Large intestine (tissue), 3 donors: ENCODE results near the gene BCL6B. TPM values are rescaled to one million over a fixed set of nuclear protein-coding genes. Genes with fewer than 3 reads are reported as not detected.
"Not testable (repeated sequence)": the region's sequence is repeated elsewhere in the genome, so short reads cannot be mapped to it uniquely, and the experiment has no call there.

Experiments
- DNase-seq, 2 donors: peaks; one replicate each; pipeline versions ENCODE4 v3.0.0 to v3.0.0-alpha.2; 2013
- H3K27ac ChIP-seq: one replicate; pipeline ENCODE4 v1.5.1; 2013; ENCODE audit warnings: low read length
- H3K27me3 ChIP-seq: 2 replicates; pipeline ENCODE4 v1.6.1; 2013; ENCODE audit warnings: low read length; ENCODE audit not compliant: control insufficient read depth, insufficient read depth
- H3K36me3 ChIP-seq: 2 replicates; pipeline ENCODE4 v1.6.1; 2013; ENCODE audit warnings: low read length; ENCODE audit not compliant: control insufficient read depth, insufficient read depth
- H3K4me1 ChIP-seq: one replicate; pipeline ENCODE4 v1.6.1; 2013; ENCODE audit warnings: low read length; ENCODE audit not compliant: control insufficient read depth, insufficient read depth
- H3K4me3 ChIP-seq: one replicate; pipeline ENCODE4 v1.5.1; 2013; ENCODE audit warnings: low read length
- H3K9me3 ChIP-seq: one replicate; pipeline ENCODE4 v1.6.1; 2013; ENCODE audit warnings: mild to moderate bottlenecking, low read depth, low read length, moderate library complexity; ENCODE audit not compliant: control insufficient read depth
- WGBS: methylation state at CpG from one replicate; pipeline ENCODE4 v1.1.5; 2013; ENCODE audit warnings: low lambda C conversion rate; ENCODE audit not compliant: insufficient coverage; 5-methylcytosine and 5-hydroxymethylcytosine counted together
- polyA plus RNA-seq: library from polyadenylated mRNA; unstranded; fragments of 120-200 nt; gene quantifications from one replicate; pipeline ENCODE4 v1.2.1, GENCODE V29; 2013

BCL6B gene
- polyA plus RNA-seq, 1 donor, result 7.2 TPM

DNA sequence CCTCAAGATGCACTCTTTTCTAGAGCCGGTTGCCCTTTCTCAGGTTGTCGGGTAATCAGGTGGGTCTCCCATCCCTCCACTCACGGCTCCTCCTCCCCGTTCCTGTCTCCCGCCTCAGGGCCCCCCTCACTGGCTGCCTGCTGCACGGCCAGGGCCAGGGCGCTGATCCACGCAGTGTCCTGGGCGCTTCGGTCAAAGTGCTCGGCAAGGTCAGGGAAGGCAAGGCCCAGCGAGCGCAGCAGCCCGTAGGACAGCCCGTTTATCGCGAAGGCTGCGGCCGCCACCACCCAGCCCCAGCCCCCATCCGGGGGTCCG lies 20.3 kb downstream of the BCL6B start:
- no CpG with 5 or more reads among the region's 21 CpGs for WGBS
- Histone ChIP-seq H3K27ac (no peak overlapping the region), H3K36me3 (no peaks in the 10 kb centered on the region), H3K4me3 (peak overlapping the region; percentile 17), H3K9me3 (peaks cover 17% of the 10 kb centered on the region), H3K27me3 (peaks cover 42% of the 10 kb centered on the region), H3K4me1 (peaks cover 49% of the 10 kb centered on the region)
- no peak for DNase-seq

- Histone ChIP-seq H3K27me3 (peaks cover 43% of the 10 kb centered on the region), H3K4me3 (peak within 1 kb of the TSS; percentile 17), H3K4me1 (peaks cover 44% of the 10 kb centered on the region), H3K9me3 (peaks cover 17% of the 10 kb centered on the region), H3K36me3 (no peaks in the 10 kb centered on the region), H3K27ac (no peak within 1 kb of the TSS)
- DNase-seq, result peak in 1 of 2 donors; percentile 56
- no CpG with 5 or more reads among the region's 58 CpGs for WGBS
Measured at GRCh38 chr17:7043497-7044198, 20.8 kb downstream of the BCL6B start, which contains the start of gene SLC16A11. TSS of gene SLC16A11 (minus strand) at chr17:7044092. CDS start at chr17:7043513, 579 bp downstream.

GRCh38 chr17:7045492-7046126 lies 22.8 kb downstream of the BCL6B start:
- WGBS, result 10% methylated on average over 2 of the region's 5 CpGs
- Histone ChIP-seq H3K4me1 (peaks cover 40% of the 10 kb centered on the region), H3K36me3 (no peaks in the 10 kb centered on the region), H3K9me3 (peaks cover 17% of the 10 kb centered on the region), H3K27ac (peak overlapping the region; percentile 33), H3K4me3 (no peak overlapping the region), H3K27me3 (peaks cover 48% of the 10 kb centered on the region)
- DNase-seq, result peak in 1 of 2 donors; percentile 82

- Histone ChIP-seq H3K4me3 (no peak overlapping the region), H3K27ac (peak overlapping the region; percentile 33), H3K9me3 (peaks cover 17% of the 10 kb centered on the region), H3K4me1 (peaks cover 40% of the 10 kb centered on the region), H3K27me3 (peaks cover 48% of the 10 kb centered on the region), H3K36me3 (no peaks in the 10 kb centered on the region)
- WGBS, result 0% methylated on average over 1 of the region's 15 CpGs
- peak; percentile 84 to 90 for DNase-seq
Measured at GRCh38 chr17:7046127-7046724, 23.4 kb downstream of the BCL6B start.

GRCh38 chr17:7046725-7047397 lies 24.0 kb downstream of the BCL6B start:
- H3K4me3 ChIP-seq, H3K36me3 ChIP-seq: not testable (repeated sequence)
- WGBS, result 0% methylated on average over 3 of the region's 26 CpGs
- Histone ChIP-seq H3K4me1 (peaks cover 40% of the 10 kb centered on the region), H3K27ac (peak overlapping the region; percentile 33), H3K27me3 (peaks cover 43% of the 10 kb centered on the region), H3K9me3 (peaks cover 17% of the 10 kb centered on the region)
- peak; percentile 79 to 92 for DNase-seq

GRCh38 chr17:7047566-7047965 lies 24.7 kb downstream of the BCL6B start:
- Histone ChIP-seq H3K4me3 (no peak overlapping the region), H3K27me3 (peaks cover 36% of the 10 kb centered on the region)
- 79% methylated on average over 2 of the region's 6 CpGs for WGBS

GRCh38 chr17:7048968-7049367 lies 26.1 kb downstream of the BCL6B start:
- Histone ChIP-seq H3K27ac (no peak overlapping the region), H3K4me1 (peaks cover 22% of the 10 kb centered on the region), H3K27me3 (peaks cover 27% of the 10 kb centered on the region), H3K4me3 (no peak overlapping the region), H3K36me3 (no peaks in the 10 kb centered on the region), H3K9me3 (peaks cover under 1% of the 10 kb centered on the region)
- WGBS, result no CpG with 5 or more reads among the region's 6 CpGs
- no peak for DNase-seq

More at GRCh38 chr17:7047566-7047965, 24.7 kb downstream of the BCL6B start:
- no peaks in the 10 kb centered on the region for H3K36me3 ChIP-seq
- peaks cover 35% of the 10 kb centered on the region for H3K4me1 ChIP-seq
- H3K27ac ChIP-seq, result no peak overlapping the region
- no peak for DNase-seq
- H3K9me3 ChIP-seq, result peaks cover 15% of the 10 kb centered on the region

- H3K36me3 ChIP-seq, DNase-seq, H3K27ac ChIP-seq, H3K4me3 ChIP-seq, H3K9me3 ChIP-seq: not testable (repeated sequence)
- Histone ChIP-seq H3K4me1 (peaks cover 15% of the 10 kb centered on the region), H3K27me3 (peaks cover 13% of the 10 kb centered on the region)
- WGBS, result no CpG with 5 or more reads among the region's 9 CpGs
Measured at GRCh38 chr17:7050583-7050982, 27.7 kb downstream of the BCL6B start.

GRCh38 chr17:7056386-7056785 lies 33.5 kb downstream of the BCL6B start:
- Histone ChIP-seq H3K9me3 (no peaks in the 10 kb centered on the region), H3K27me3 (peaks cover 7% of the 10 kb centered on the region), H3K4me3 (no peak overlapping the region), H3K27ac (no peak overlapping the region), H3K4me1 (no peaks in the 10 kb centered on the region), H3K36me3 (no peaks in the 10 kb centered on the region)
- no peak for DNase-seq
- WGBS, result no CpG with 5 or more reads among the region's 4 CpGs

- Histone ChIP-seq H3K27ac (no peak overlapping the region), H3K4me3 (no peak overlapping the region), H3K27me3 (peaks cover 2% of the 10 kb centered on the region), H3K36me3 (no peaks in the 10 kb centered on the region), H3K4me1 (no peaks in the 10 kb centered on the region), H3K9me3 (no peaks in the 10 kb centered on the region)
- 77% methylated on average over 4 of the region's 7 CpGs for WGBS
- DNase-seq, result no peak
Measured at GRCh38 chr17:7058831-7059447, 36.1 kb downstream of the BCL6B start.
